GM19351 (cell line): ENCODE measurements around the gene IRS2.

Experiments
- ATAC-seq: cut with Tn5 transposase; IDR thresholded peaks from one replicate; pipeline ENCODE4 v1.9.1; 2021; ENCODE audit warnings: mild to moderate bottlenecking, moderate library complexity; ENCODE audit not compliant: unreplicated experiment

The IRS2 gene

GRCh38 chr13:109780845-109781383 is 5.5 kb downstream of the IRS2 start:
- ATAC-seq: no peak

GRCh38 chr13:109779876-109780510 is 6.4 kb downstream of the IRS2 start:
- no peak for ATAC-seq

GRCh38 chr13:109779074-109779473 is 7.3 kb downstream of the IRS2 start:
- no peak for ATAC-seq

- no peak for ATAC-seq
Measured at GRCh38 chr13:109778102-109778542, 8.3 kb downstream of the IRS2 start.

- no peak for ATAC-seq
Measured at GRCh38 chr13:109776575-109776974, 9.8 kb downstream of the IRS2 start.

- ATAC-seq: no peak
Measured at GRCh38 chr13:109773786-109774185, 12.6 kb downstream of the IRS2 start.

- no peak for ATAC-seq
Measured at GRCh38 chr13:109773276-109773675, 13.1 kb downstream of the IRS2 start.

- ATAC-seq: no peak
Measured at GRCh38 chr13:109771926-109772325, 14.5 kb downstream of the IRS2 start.

GRCh38 chr13:109770436-109770835 is 15.9 kb downstream of the IRS2 start:
- no peak for ATAC-seq

GRCh38 chr13:109769921-109770320 is 16.5 kb downstream of the IRS2 start:
- no peak for ATAC-seq

- ATAC-seq: no peak
Measured at GRCh38 chr13:109769275-109769674, 17.1 kb downstream of the IRS2 start.

GRCh38 chr13:109768616-109769015 is 17.8 kb downstream of the IRS2 start:
- ATAC-seq: no peak

GRCh38 chr13:109768176-109768575 is 18.2 kb downstream of the IRS2 start:
- no peak for ATAC-seq

GRCh38 chr13:109767023-109767422 is 19.4 kb downstream of the IRS2 start:
- no peak for ATAC-seq

- ATAC-seq: no peak
Measured at GRCh38 chr13:109764470-109765291, 21.7 kb downstream of the IRS2 start.

GRCh38 chr13:109764045-109764444 is 22.3 kb downstream of the IRS2 start:
- no peak for ATAC-seq

- ATAC-seq: no peak
Measured at GRCh38 chr13:109762791-109763190, 23.6 kb downstream of the IRS2 start.

- ATAC-seq: no peak
Measured at GRCh38 chr13:109761695-109762094, 24.7 kb downstream of the IRS2 start.

- ATAC-seq: no peak
Measured at GRCh38 chr13:109760951-109761350, 25.4 kb downstream of the IRS2 start.

- no peak for ATAC-seq
Measured at GRCh38 chr13:109760402-109760801, 26.0 kb downstream of the IRS2 start.

GRCh38 chr13:109759609-109760008 is 26.8 kb downstream of the IRS2 start:
- ATAC-seq: no peak

- no peak for ATAC-seq
Measured at GRCh38 chr13:109758937-109759480, 27.4 kb downstream of the IRS2 start.
